IPS-20b (cell line): ENCODE results near the gene SIGLEC10.
"Not testable (repeated sequence)": the region's sequence is repeated elsewhere in the genome, so short reads cannot be mapped to it uniquely, and the experiment has no call there.

Experiments used
- H3K27ac ChIP-seq: one replicate; pipeline ENCODE4 v1.5.1; 2013; ENCODE audit warnings: low read length
- H3K27me3 ChIP-seq: 2 replicates; pipeline ENCODE4 v1.6.1; 2013; ENCODE audit warnings: mild to moderate bottlenecking, low read length, inconsistent platforms; ENCODE audit not compliant: insufficient read depth
- H3K36me3 ChIP-seq: 2 replicates; pipeline ENCODE4 v1.6.1; 2013; ENCODE audit warnings: low read depth, mild to moderate bottlenecking, inconsistent platforms, low read length, moderate library complexity; ENCODE audit not compliant: insufficient read depth
- H3K4me1 ChIP-seq: 2 replicates; pipeline ENCODE4 v1.6.1; 2013; ENCODE audit warnings: mild to moderate bottlenecking, control low read depth, inconsistent platforms, low read length, moderate library complexity; ENCODE audit not compliant: insufficient read depth
- H3K4me3 ChIP-seq: 2 replicates; pipeline ENCODE4 v1.5.1; 2013; ENCODE audit warnings: mild to moderate bottlenecking, low read length, inconsistent platforms
- H3K9ac ChIP-seq: 2 replicates; pipeline ENCODE4 v1.6.1; 2013; ENCODE audit warnings: low read depth, mild to moderate bottlenecking, inconsistent platforms, low read length, moderate library complexity
- H3K9me3 ChIP-seq: 2 replicates; pipeline ENCODE4 v1.6.1; 2013; ENCODE audit warnings: mild to moderate bottlenecking, low read depth, low read length, inconsistent platforms; ENCODE audit not compliant: insufficient read depth

Gene SIGLEC10

GRCh38 chr19:51431124-51431523 lies 13.7 kb upstream of the SIGLEC10 start:
- H3K27ac ChIP-seq: no peak overlapping the region
- H3K4me1 ChIP-seq: no peaks in the 10 kb centered on the region
- no peaks in the 10 kb centered on the region for H3K36me3 ChIP-seq
- H3K4me3 ChIP-seq: no peak overlapping the region
- H3K9me3 ChIP-seq: no peaks in the 10 kb centered on the region
- no peak overlapping the region for H3K9ac ChIP-seq
- no peaks in the 10 kb centered on the region; the same call in 1 of the 2 replicates for H3K27me3 ChIP-seq

DNA sequence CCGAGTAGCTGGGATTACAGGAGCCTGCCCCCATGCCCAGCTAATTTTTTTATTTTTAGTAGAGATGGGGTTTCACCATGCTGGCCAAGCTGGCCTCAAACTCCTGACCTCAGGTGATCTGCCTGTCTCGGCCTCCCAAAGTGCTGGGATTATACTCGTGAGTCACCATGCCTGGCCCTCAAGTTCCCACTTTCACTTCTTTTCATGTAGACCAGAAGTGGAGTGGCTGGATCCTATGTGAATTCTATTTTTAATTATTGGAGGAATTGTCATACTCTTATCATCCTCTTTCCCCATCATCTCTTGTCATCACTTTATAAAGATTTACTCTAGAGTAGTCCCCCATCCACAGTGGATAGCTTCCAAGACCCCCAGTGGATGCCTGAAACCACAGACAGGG lies 12.8 kb upstream of the SIGLEC10 start:
- H3K9me3 ChIP-seq: no peaks in the 10 kb centered on the region
- H3K27me3 ChIP-seq: no peaks in the 10 kb centered on the region; the same call in 1 of the 2 replicates
- no peaks in the 10 kb centered on the region for H3K4me1 ChIP-seq
- no peak overlapping the region for H3K4me3 ChIP-seq
- no peak overlapping the region for H3K9ac ChIP-seq
- H3K36me3 ChIP-seq: no peaks in the 10 kb centered on the region
- H3K27ac ChIP-seq: no peak overlapping the region

GRCh38 chr19:51427201-51427600 lies 9.8 kb upstream of the SIGLEC10 start:
- Histone ChIP-seq H3K9me3 (no peaks in the 10 kb centered on the region), H3K4me3 (no peak overlapping the region), H3K9ac (no peak overlapping the region), H3K27me3 (no peaks in the 10 kb centered on the region; the same call in 1 of the 2 replicates), H3K27ac (no peak overlapping the region), H3K4me1 (no peaks in the 10 kb centered on the region), H3K36me3 (no peaks in the 10 kb centered on the region)

GRCh38 chr19:51422053-51422448 lies 4.6 kb upstream of the SIGLEC10 start:
- Histone ChIP-seq H3K27me3 (peaks cover 19% of the 10 kb centered on the region), H3K9me3 (no peaks in the 10 kb centered on the region), H3K36me3 (no peaks in the 10 kb centered on the region), H3K4me3 (peak overlapping the region; percentile 58; the same call in 1 of the 2 replicates), H3K9ac (no peak overlapping the region), H3K4me1 (no peaks in the 10 kb centered on the region), H3K27ac (no peak overlapping the region)

- H3K9me3 ChIP-seq: no peaks in the 10 kb centered on the region
- no peaks in the 10 kb centered on the region for H3K36me3 ChIP-seq
- peak overlapping the region; percentile 58 for H3K4me3 ChIP-seq
- peaks cover 19% of the 10 kb centered on the region for H3K27me3 ChIP-seq
- no peaks in the 10 kb centered on the region for H3K4me1 ChIP-seq
- no peak overlapping the region for H3K9ac ChIP-seq
- no peak overlapping the region for H3K27ac ChIP-seq
Observed at GRCh38 chr19:51421229-51422052, 4.0 kb upstream of the SIGLEC10 start.

DNA sequence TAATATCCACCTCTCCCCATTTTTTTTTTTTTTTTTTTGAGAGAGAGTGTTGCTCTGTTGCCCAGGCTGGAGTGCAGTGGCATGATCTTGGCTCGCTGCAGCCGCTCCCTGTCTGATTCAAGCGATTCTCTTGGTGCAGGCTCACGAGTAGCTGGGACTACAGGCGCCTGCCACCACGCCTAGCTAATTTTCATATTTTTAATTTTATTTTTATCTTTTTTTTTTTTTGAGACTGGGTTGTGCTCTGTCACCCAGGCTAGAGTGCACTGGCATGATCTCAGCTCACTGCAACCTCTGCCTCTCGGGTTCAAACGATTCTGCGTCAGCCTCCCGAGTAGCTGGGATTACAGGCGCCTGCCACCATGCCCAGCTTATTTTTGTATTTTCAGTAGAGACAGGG lies 3.1 kb upstream of the SIGLEC10 start:
- H3K4me1 ChIP-seq, H3K9me3 ChIP-seq: not testable (repeated sequence)

DNA sequence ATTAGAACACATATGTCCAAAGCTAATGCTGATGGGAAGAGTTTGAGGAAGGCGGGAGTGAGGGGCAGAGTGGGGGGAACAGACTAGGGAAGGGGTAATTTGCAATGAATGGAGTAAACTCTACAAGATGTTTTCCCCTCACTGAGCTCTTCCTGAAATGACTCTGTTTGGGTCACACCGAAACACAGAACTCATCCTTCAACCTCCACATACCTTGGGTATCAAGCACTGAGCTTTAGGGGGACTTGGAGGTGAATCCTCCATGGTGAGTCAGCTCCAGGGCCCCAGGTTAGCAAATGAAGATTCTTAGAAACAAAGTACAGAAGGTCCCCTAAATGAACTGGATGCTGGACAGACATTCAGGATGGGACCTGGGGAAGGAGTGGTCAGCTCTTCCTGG lies 1.3 kb upstream of the SIGLEC10 start:
- Histone ChIP-seq H3K36me3 (no peaks in the 10 kb centered on the region), H3K27ac (no peak overlapping the region), H3K27me3 (peaks cover 19% of the 10 kb centered on the region), H3K9me3 (no peaks in the 10 kb centered on the region), H3K4me3 (no peak overlapping the region), H3K4me1 (no peaks in the 10 kb centered on the region), H3K9ac (no peak overlapping the region)

More for the DNA sequence above, 3.1 kb upstream of the SIGLEC10 start:
- peaks cover 19% of the 10 kb centered on the region for H3K27me3 ChIP-seq
- not testable (repeated sequence) for H3K4me3 ChIP-seq, H3K27ac ChIP-seq, H3K36me3 ChIP-seq, H3K9ac ChIP-seq

- Histone ChIP-seq H3K27ac (no peak overlapping the region), H3K27me3 (peaks cover 19% of the 10 kb centered on the region), H3K4me1 (no peaks in the 10 kb centered on the region), H3K4me3 (no peak overlapping the region), H3K36me3 (no peaks in the 10 kb centered on the region), H3K9me3 (no peaks in the 10 kb centered on the region), H3K9ac (no peak overlapping the region)
Observed at GRCh38 chr19:51417810-51418157, 342 bp upstream of the SIGLEC10 start.

- H3K27ac ChIP-seq, H3K36me3 ChIP-seq, H3K9me3 ChIP-seq, H3K4me1 ChIP-seq, H3K9ac ChIP-seq, H3K4me3 ChIP-seq: not testable (repeated sequence)
- H3K27me3 ChIP-seq: peaks cover 18% of the 10 kb centered on the region
Observed at GRCh38 chr19:51416422-51416821, 1.0 kb downstream of the SIGLEC10 start.

GRCh38 chr19:51415187-51415586 lies 2.3 kb downstream of the SIGLEC10 start:
- Histone ChIP-seq H3K4me1 (peaks cover 3% of the 10 kb centered on the region; the same call in 1 of the 2 replicates), H3K9ac (no peak overlapping the region), H3K27ac (no peak overlapping the region), H3K27me3 (peaks cover 6% of the 10 kb centered on the region; the same call in 1 of the 2 replicates), H3K9me3 (no peaks in the 10 kb centered on the region), H3K36me3 (no peaks in the 10 kb centered on the region), H3K4me3 (no peak overlapping the region)

- Histone ChIP-seq H3K9me3 (no peaks in the 10 kb centered on the region; the same call in 1 of the 2 replicates), H3K27me3 (no peaks in the 10 kb centered on the region), H3K9ac (no peak overlapping the region), H3K36me3 (no peaks in the 10 kb centered on the region), H3K27ac (no peak overlapping the region), H3K4me1 (peaks cover 11% of the 10 kb centered on the region; the same call in 1 of the 2 replicates), H3K4me3 (no peak overlapping the region)
Observed at GRCh38 chr19:51410950-51411748, 6.3 kb downstream of the SIGLEC10 start.
